HepG2 (cell line): ENCODE data around the gene KCNT1. TPM values are rescaled to one million over a fixed set of nuclear protein-coding genes. Genes with fewer than 3 reads are reported as not detected.

Experiments used
- ATAC-seq: fragments of 200-7000 bp; cut with Tn5 transposase; 3 replicates; pipeline ENCODE4 v1.9.1; 2020; ENCODE audit warnings: mild to moderate bottlenecking, moderate library complexity
- BruUV-seq: library from RNA; stranded (reverse); fragments of 400-500 nt; replicated peaks from 2 replicates; lab custom pipeline; 2021; lab: Mats Ljungman, UMichigan
- CTCF ChIA-PET: fragments of 300-600 bp; formaldehyde crosslinking; extraction: SDS; loops from one replicate; lab custom pipeline; 2021; ENCODE audit warnings: low total read pairs, inconsistent platforms, low intra/inter-chr PET ratio; lab: Yijun Ruan, JAX
- POLR2A ChIA-PET: fragments of 350-600 bp; sonication (Branson Sonifier 250); formaldehyde crosslinking; loops from one replicate; lab custom pipeline; 2020; ENCODE audit warnings: antibody characterized with exemption, inconsistent platforms; lab: Yijun Ruan, JAX
- DNase-seq: peaks from one replicate; pipeline ENCODE4 v3.0.0-alpha.2; 2015; ENCODE audit warnings: low spot score
- FAIRE-seq: peaks from 3 replicates; lab custom pipeline; 2011; peaks lifted over from hg19 to GRCh38; lab: Jason Lieb, UNC
- H2AFZ ChIP-seq: one replicate; pipeline ENCODE4 v1.6.1; 2011; ENCODE audit warnings: low read length, inconsistent platforms
- H3K27ac ChIP-seq: fragments of 300-600 bp; 3 replicates; pipeline ENCODE4 v1.8.0; 2011; ENCODE audit warnings: mixed run types, mild to moderate bottlenecking, mixed read lengths, low read length, inconsistent platforms; ENCODE audit not compliant: insufficient read depth; ENCODE audit errors: extremely low read length
- H3K27me3 ChIP-seq, 2 experiments: fragments of 200-600 bp in 1 of 2; 2 replicates in 1 of 2; 3 replicates in 1 of 2; pipeline versions ENCODE4 v1.6.0 to v1.8.0; 2011; ENCODE audit warnings: low read length in 2 of 2, mild to moderate bottlenecking in 2 of 2, moderate library complexity in 2 of 2, inconsistent platforms in 1 of 2; ENCODE audit not compliant: insufficient read depth in 2 of 2, control insufficient read depth in 1 of 2
- H3K36me3 ChIP-seq, 2 experiments: fragments of 200-600 bp in 1 of 2; replicated peaks in 1 of 2; 2 replicates in 1 of 2; 3 replicates in 1 of 2; pipeline versions ENCODE4 v1.5.1 to v1.8.0; 2011; ENCODE audit warnings: low read length in 2 of 2, inconsistent platforms in 1 of 2; ENCODE audit not compliant: insufficient read depth in 2 of 2, control insufficient read depth in 1 of 2
- H3K4me1 ChIP-seq: 2 replicates; pipeline ENCODE4 v1.5.1; 2012; ENCODE audit warnings: low read length, inconsistent platforms; ENCODE audit not compliant: insufficient read depth
- H3K4me2 ChIP-seq: 2 replicates; pipeline ENCODE4 v1.6.0; 2011; ENCODE audit warnings: low read depth, low read length, inconsistent platforms
- H3K4me3 ChIP-seq, 3 experiments: fragments of 200-600 bp in 1 of 3; sonication (generic), shearing (Covaris generic) in 1 of 3; replicated peaks in 1 of 3; 2 replicates each; pipeline ENCODE4 v1.5.1; 2011 to 2016; ENCODE audit warnings: low read length in 3 of 3, inconsistent platforms in 2 of 3, low read depth in 2 of 3, mild to moderate bottlenecking in 2 of 3, control low read depth in 1 of 3, mixed read lengths in 1 of 3; ENCODE audit not compliant: insufficient read depth in 1 of 3
- H3K79me2 ChIP-seq: one replicate; pipeline ENCODE4 v1.6.1; 2011; ENCODE audit warnings: low read length, inconsistent platforms; ENCODE audit not compliant: insufficient read depth
- H3K9ac ChIP-seq: 2 replicates; pipeline ENCODE4 v1.6.0; 2011; ENCODE audit warnings: mild to moderate bottlenecking, low read depth, low read length, inconsistent platforms; ENCODE audit not compliant: insufficient read depth
- H3K9me3 ChIP-seq: 2 replicates; pipeline ENCODE4 v1.5.1; 2012; ENCODE audit warnings: mild to moderate bottlenecking, low read length
- H4K20me1 ChIP-seq: 2 replicates; pipeline ENCODE4 v1.6.0; 2011; ENCODE audit warnings: inconsistent platforms, mild to moderate bottlenecking, low read length, moderate library complexity; ENCODE audit not compliant: insufficient read depth
- ADNP ChIP-seq: sonication (generic); formaldehyde crosslinking; IDR thresholded peaks from 2 replicates; pipeline ENCODE4 v1.4.0; 2020; ENCODE audit warnings: missing genetic modification reagents
- GABPA ChIP-seq, 2 experiments: IDR thresholded peaks; 2 replicates each; pipeline ENCODE4 v1.6.1; 2011 to 2016; ENCODE audit warnings: low read depth in 2 of 2, low read length in 1 of 2, missing biosample characterization in 1 of 2, missing genetic modification characterization in 1 of 2
- MAF1 ChIP-seq: sonication (generic); formaldehyde crosslinking; IDR thresholded peaks from 2 replicates; pipeline ENCODE4 v1.5.0; 2020; ENCODE audit warnings: missing genetic modification reagents, borderline replicate concordance
- MAZ ChIP-seq, 2 experiments: sonication (generic) in 1 of 2; formaldehyde crosslinking in 1 of 2; IDR thresholded peaks; 2 replicates each; pipeline versions ENCODE4 v1.5.0 to v1.6.1; 2012 to 2020; ENCODE audit warnings: low read depth in 2 of 2, mild to moderate bottlenecking in 2 of 2, borderline replicate concordance in 1 of 2, improper control_type of control experiment in 1 of 2, low read length in 1 of 2, missing genetic modification reagents in 1 of 2, moderate library complexity in 1 of 2
- SAFB2 ChIP-seq: sonication (generic); formaldehyde crosslinking; IDR thresholded peaks from 2 replicates; pipeline ENCODE4 v1.5.1; 2020; ENCODE audit warnings: missing genetic modification reagents, low read depth, mild to moderate bottlenecking, borderline replicate concordance
- SIX4 ChIP-seq: sonication (generic); formaldehyde crosslinking; IDR thresholded peaks from 2 replicates; pipeline ENCODE4 v1.4.0; 2020; ENCODE audit warnings: missing genetic modification reagents
- SMARCC2 ChIP-seq: fragments of 450-650 bp; IDR thresholded peaks from 2 replicates; pipeline ENCODE4 v1.6.1; 2017; ENCODE audit warnings: antibody characterized with exemption, mild to moderate bottlenecking
- SPEN ChIP-seq: sonication (generic); formaldehyde crosslinking; IDR thresholded peaks from 2 replicates; pipeline ENCODE4 v1.5.1; 2020; ENCODE audit warnings: low read depth, mild to moderate bottlenecking, missing genetic modification reagents
- ZNF577 ChIP-seq: sonication (generic); formaldehyde crosslinking; IDR thresholded peaks from 2 replicates; pipeline ENCODE4 v1.4.0; 2020; ENCODE audit warnings: mild to moderate bottlenecking, low read depth, missing genetic modification reagents, borderline replicate concordance
- ZNF678 ChIP-seq: sonication (generic); formaldehyde crosslinking; IDR thresholded peaks from 2 replicates; pipeline ENCODE4 v1.4.0; 2020; ENCODE audit warnings: mild to moderate bottlenecking, missing genetic modification reagents
- WGBS: methylation state at CpG from one replicate; pipeline ENCODE4 v1.1.6; 2017; ENCODE audit warnings: low lambda C conversion rate; 5-methylcytosine and 5-hydroxymethylcytosine counted together
- in situ Hi-C: cut with HindIII; loops from 2 replicates; pipeline ENCODE4 v1.10.0; 2017; ENCODE audit warnings: low pct_unique_long_range_greater_than_20kb; ENCODE audit not compliant: extremely low pct_ligation_motif_present
- intact Hi-C: fragments of 100-400 bp; cut with micrococcal nuclease; formaldehyde crosslinking; loops from one replicate; pipeline ENCODE4 v1.10.0; 2022; ENCODE audit not compliant: unreplicated experiment
- polyA plus RNA-seq, 8 experiments: library from polyadenylated mRNA; depleted of rRNA in 3 of 8; stranded (reverse) in 7 of 8; unstranded in 1 of 8; fragments of >200 nt; fragmentation: Illumina TruSeq in 4 of 8; extraction: Trizol in 4 of 8; gene quantifications; 2 replicates each; pipeline versions ENCODE4 v1.2.1 to v1.2.3, GENCODE V29; 2011 to 2016; ENCODE audit warnings: low read depth in 4 of 8, missing spikeins in 1 of 8, mixed read lengths in 1 of 8; ENCODE audit not compliant: insufficient read depth in 1 of 8
- total RNA-seq, 5 experiments: library from RNA; depleted of rRNA; stranded (reverse); fragments of >200 nt; fragmentation: Illumina TruSeq; extraction: Trizol; gene quantifications; 2 replicates each; pipeline ENCODE4 v1.2.3, GENCODE V29; 2016; ENCODE audit warnings: low read depth in 1 of 5
- TF ChIP-seq, protein P1 (sequence below): sonication (generic); formaldehyde crosslinking; IDR thresholded peaks from 2 replicates; pipeline ENCODE4 v1.4.0; 2020; ENCODE audit warnings: mild to moderate bottlenecking, missing genetic modification reagents
- TF ChIP-seq, protein P2 (sequence below), 2 experiments: fragments of 450-650 bp in 1 of 2; sonication (generic) in 1 of 2; formaldehyde crosslinking in 1 of 2; IDR thresholded peaks; 2 replicates each; pipeline versions ENCODE4 v1.6.1 to v1.8.0; 2016 to 2022; ENCODE audit warnings: antibody characterized with exemption in 1 of 2, mild to moderate bottlenecking in 1 of 2, missing genetic modification reagents in 1 of 2
- TF ChIP-seq, protein P3 (sequence below): sonication (generic); formaldehyde crosslinking; conservative IDR thresholded peaks from 2 replicates; pipeline ENCODE4 v1.4.0; 2020; ENCODE audit warnings: missing genetic modification reagents

Gene KCNT1
- total and polyA plus RNA-seq, 2 of the 13 experiments (the other 11 are each of a cell fraction or from before 2014, with no cell fraction given), result not detected

DNA sequence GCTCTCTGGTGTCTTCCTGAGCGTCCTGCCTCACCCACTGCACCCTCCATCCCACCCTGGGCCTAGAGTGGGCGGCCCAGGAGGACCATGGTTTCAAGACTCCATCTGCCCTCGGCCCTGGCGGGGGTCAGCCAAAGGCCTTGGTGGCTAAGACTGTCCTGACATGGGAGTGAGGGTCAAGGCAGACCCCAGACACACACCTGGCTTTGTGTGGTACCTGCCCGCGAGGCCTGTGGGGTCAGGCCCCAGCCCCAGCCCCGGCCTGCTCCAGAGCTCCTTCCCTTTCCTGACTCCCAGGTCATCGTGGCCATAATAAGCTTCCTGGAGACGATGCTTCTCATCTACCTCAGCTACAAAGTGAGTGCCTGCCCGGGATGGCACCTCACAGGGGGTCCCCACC, 54.6 kb downstream of the KCNT1 start:
- Histone ChIP-seq H3K4me1 (no peaks in the 10 kb centered on the region), H3K4me2 (no peak overlapping the region), H3K36me3 (no peaks in the 10 kb centered on the region), H3K27me3 (peaks cover 17 to 84% of the 10 kb centered on the region in 2 experiments; a peak in 4 of 5 replicates), H2AFZ (no peak overlapping the region), H3K4me3 (no peak overlapping the region), H3K27ac (no peak overlapping the region), H4K20me1 (no peaks in the 10 kb centered on the region), H3K9me3 (no peaks in the 10 kb centered on the region), H3K9ac (no peak overlapping the region), H3K79me2 (no peaks in the 10 kb centered on the region)
- in situ Hi-C loops, result no loop called here
- WGBS, result 0% methylated on average over 4 of the region's 10 CpGs
- BruUV-seq, result no TSS peak
- DNase-seq (no peak), ATAC-seq (no peak), FAIRE-seq (no peak)
- POLR2A ChIA-PET, result no interaction called here
- intact Hi-C loops, result no loop called here
- TF ChIP-seq GABPA (IDR thresholded peaks at IDR 0.05; ENCODE audit: low read depth, low read length) (no peak), GABPA (CRISPR knock-in tag; IDR thresholded peaks at IDR 0.05; ENCODE audit: low read depth) (no peak), SPEN (CRISPR knock-in tag) (no peak), SAFB2 (no peak), ZNF577 (no peak), SMARCC2 (no peak), MAZ (IDR thresholded peaks at IDR 0.05; ENCODE audit: borderline replicate concordance, low read depth, low read length) (no peak), MAZ (CRISPR knock-in tag; IDR thresholded peaks at IDR 0.05; ENCODE audit: low read depth) (no peak), ZNF678 (CRISPR knock-in tag) (no peak), ADNP (CRISPR knock-in tag) (no peak), SIX4 (CRISPR knock-in tag) (no peak), MAF1 (CRISPR knock-in tag) (no peak)
- TF ChIP-seq, protein P1, sequence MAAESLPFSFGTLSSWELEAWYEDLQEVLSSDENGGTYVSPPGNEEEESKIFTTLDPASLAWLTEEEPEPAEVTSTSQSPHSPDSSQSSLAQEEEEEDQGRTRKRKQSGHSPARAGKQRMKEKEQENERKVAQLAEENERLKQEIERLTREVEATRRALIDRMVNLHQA (CRISPR knock-in tag), result no peak
- TF ChIP-seq, protein P2, sequence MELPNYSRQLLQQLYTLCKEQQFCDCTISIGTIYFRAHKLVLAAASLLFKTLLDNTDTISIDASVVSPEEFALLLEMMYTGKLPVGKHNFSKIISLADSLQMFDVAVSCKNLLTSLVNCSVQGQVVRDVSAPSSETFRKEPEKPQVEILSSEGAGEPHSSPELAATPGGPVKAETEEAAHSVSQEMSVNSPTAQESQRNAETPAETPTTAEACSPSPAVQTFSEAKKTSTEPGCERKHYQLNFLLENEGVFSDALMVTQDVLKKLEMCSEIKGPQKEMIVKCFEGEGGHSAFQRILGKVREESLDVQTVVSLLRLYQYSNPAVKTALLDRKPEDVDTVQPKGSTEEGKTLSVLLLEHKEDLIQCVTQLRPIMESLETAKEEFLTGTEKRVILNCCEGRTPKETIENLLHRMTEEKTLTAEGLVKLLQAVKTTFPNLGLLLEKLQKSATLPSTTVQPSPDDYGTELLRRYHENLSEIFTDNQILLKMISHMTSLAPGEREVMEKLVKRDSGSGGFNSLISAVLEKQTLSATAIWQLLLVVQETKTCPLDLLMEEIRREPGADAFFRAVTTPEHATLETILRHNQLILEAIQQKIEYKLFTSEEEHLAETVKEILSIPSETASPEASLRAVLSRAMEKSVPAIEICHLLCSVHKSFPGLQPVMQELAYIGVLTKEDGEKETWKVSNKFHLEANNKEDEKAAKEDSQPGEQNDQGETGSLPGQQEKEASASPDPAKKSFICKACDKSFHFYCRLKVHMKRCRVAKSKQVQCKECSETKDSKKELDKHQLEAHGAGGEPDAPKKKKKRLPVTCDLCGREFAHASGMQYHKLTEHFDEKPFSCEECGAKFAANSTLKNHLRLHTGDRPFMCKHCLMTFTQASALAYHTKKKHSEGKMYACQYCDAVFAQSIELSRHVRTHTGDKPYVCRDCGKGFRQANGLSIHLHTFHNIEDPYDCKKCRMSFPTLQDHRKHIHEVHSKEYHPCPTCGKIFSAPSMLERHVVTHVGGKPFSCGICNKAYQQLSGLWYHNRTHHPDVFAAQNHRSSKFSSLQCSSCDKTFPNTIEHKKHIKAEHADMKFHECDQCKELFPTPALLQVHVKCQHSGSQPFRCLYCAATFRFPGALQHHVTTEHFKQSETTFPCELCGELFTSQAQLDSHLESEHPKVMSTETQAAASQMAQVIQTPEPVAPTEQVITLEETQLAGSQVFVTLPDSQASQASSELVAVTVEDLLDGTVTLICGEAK (IDR thresholded peaks at IDR 0.05), result no peak
- TF ChIP-seq, protein P2 (CRISPR knock-in tag; IDR thresholded peaks at IDR 0.05), result no peak
- TF ChIP-seq, protein P3, sequence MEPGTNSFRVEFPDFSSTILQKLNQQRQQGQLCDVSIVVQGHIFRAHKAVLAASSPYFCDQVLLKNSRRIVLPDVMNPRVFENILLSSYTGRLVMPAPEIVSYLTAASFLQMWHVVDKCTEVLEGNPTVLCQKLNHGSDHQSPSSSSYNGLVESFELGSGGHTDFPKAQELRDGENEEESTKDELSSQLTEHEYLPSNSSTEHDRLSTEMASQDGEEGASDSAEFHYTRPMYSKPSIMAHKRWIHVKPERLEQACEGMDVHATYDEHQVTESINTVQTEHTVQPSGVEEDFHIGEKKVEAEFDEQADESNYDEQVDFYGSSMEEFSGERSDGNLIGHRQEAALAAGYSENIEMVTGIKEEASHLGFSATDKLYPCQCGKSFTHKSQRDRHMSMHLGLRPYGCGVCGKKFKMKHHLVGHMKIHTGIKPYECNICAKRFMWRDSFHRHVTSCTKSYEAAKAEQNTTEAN (CRISPR knock-in tag), result no peak
- CTCF ChIA-PET, result no interaction called here
